HUDEP-2 (cell line): ENCODE data around the gene CRISPLD2.

Source experiments
- DNase-seq, 76 experiments: peaks; one replicate each; lab custom pipeline; 2025; ENCODE audit not compliant: unreplicated experiment in 76 of 76; lab: John Stamatoyannopoulos, UW

CRISPLD2 gene, protein sequence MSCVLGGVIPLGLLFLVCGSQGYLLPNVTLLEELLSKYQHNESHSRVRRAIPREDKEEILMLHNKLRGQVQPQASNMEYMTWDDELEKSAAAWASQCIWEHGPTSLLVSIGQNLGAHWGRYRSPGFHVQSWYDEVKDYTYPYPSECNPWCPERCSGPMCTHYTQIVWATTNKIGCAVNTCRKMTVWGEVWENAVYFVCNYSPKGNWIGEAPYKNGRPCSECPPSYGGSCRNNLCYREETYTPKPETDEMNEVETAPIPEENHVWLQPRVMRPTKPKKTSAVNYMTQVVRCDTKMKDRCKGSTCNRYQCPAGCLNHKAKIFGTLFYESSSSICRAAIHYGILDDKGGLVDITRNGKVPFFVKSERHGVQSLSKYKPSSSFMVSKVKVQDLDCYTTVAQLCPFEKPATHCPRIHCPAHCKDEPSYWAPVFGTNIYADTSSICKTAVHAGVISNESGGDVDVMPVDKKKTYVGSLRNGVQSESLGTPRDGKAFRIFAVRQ

DNA sequence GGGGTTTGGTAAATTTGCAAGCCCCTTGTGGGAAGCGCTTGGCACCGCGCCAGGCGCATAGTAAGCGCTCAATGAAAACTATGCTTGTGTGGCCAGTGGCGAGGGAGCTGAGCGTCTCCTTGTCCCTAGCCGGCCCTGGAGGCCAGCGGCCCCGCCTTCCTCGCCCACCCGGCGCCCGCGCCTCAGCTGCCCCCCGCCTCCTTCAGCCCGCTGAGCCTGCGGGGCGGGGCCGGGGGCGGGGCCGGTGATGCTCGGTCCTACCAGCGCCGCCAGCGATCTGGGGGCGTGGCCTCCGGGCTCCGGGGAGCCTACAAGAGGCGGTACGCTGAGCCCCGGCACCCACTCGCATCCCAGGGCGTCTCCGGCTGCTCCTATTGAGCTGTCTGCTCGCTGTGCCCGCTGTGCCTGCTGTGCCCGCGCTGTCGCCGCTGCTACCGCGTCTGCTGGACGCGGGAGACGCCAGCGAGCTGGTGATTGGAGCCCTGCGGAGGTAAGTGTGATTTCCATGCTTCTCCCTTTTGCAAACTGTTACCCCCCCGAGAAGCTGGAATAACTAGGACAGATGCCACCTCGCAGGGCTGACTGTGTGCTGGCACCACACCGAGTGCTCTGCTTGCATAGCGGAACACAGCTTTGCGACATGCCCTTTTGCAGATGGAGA, at the start of gene CRISPLD2:
Gene CRISPLD2, plus strand, starts transcription at position 342 of the 661 bp plus-strand sequence. CDS start 18,511 bp downstream, outside the sequence.
- DNase-seq: peak in 71 of 76 experiments; percentile 2 to 87 (median 60)

- DNase-seq: no peak
Observed at GRCh38 chr16:84773312-84773711, 46.5 kb upstream of the CRISPLD2 start.

- no peak for DNase-seq
Observed at GRCh38 chr16:84774810-84775209, 45.0 kb upstream of the CRISPLD2 start.

- no peak for DNase-seq
Observed at GRCh38 chr16:84775262-84775810, 44.4 kb upstream of the CRISPLD2 start.

GRCh38 chr16:84777435-84777834, 42.4 kb upstream of the CRISPLD2 start:
- DNase-seq: no peak

GRCh38 chr16:84778720-84779119, 41.1 kb upstream of the CRISPLD2 start:
- no peak for DNase-seq

DNA sequence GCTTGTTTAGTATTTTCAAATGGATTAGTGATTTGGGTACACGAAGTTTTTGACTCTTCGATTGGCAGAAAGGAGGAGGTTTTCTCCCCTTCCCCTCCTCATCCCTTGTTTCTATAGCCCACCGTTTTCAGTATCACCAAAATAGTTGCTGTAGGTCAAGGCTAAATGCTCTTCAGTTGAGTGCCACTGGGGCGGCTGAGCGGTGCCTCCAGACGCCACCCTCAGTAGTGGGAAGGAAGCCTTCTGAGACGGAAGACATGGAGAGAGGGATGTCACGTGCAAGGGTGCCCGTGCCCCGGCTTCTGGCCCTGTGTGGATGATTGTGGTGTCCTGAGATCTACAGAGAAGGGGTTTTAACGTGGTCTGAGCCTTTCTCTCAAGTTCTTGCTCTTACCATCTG, 39.7 kb upstream of the CRISPLD2 start:
- no peak for DNase-seq

- no peak for DNase-seq
Observed at GRCh38 chr16:84780544-84781376, 39.0 kb upstream of the CRISPLD2 start.

GRCh38 chr16:84782846-84783245, 36.9 kb upstream of the CRISPLD2 start:
- DNase-seq: no peak

DNA sequence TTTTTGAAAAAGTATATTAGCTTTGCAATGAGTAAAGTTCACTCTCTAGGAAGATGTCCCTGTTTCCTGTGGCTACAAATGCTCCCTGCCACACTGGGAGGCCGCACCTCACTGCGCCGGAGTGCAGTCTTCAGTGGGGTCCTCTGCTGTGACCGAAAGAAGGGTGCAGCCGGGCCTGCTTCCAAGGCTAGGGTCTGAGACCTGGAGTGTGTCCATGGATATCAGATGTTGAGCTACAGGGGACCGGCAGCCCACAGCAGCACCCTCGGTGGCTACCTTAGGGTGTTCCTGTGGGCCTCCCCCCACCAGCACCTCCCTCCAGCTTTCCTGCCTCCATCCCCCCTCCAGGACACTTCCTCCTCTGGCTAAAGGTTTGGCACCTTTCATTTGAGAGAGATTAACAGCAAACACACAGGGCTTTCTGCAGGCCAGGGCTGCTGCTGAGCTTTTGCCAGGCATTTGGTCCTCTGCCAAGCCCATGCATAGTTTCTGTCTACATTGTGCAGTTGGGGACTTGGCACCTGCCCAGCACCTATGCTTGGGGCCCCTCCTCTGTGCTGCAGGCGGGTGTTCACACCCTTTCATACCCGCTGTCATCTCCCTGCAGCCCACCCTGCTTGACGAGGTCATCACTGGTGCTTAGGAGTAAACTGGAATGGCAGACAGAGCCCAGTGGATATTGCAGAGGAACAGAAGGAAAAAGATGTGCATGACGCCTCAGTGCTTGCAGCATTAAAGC, 33.8 kb upstream of the CRISPLD2 start:
- peak in 25 of 76 experiments; percentile 3 to 30 (median 12) for DNase-seq

GRCh38 chr16:84786605-84787262, 33.1 kb upstream of the CRISPLD2 start:
- DNase-seq: no peak

GRCh38 chr16:84787263-84787622, 32.5 kb upstream of the CRISPLD2 start:
- no peak for DNase-seq

- DNase-seq: no peak
Observed at GRCh38 chr16:84788920-84789391, 30.8 kb upstream of the CRISPLD2 start.

- no peak for DNase-seq
Observed at GRCh38 chr16:84789431-84789830, 30.4 kb upstream of the CRISPLD2 start.

DNA sequence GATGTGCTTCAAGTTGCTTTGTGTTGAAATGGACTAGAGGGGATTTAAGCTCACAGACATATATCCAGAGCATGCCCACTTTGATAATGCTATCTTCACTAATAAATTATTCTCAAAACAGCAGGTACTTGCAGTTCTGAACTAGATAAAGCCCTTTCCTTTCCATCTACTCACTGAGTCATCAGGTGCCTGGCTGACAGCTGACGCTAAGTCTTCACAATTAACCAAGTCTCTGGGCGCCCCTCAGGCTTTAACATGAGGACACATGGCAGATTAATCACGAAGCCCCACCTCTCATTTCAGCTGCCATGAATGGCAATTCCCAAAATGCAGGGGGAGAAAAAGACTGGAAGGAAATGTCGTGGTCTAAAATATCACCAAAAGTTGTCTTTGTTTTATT, 29.5 kb upstream of the CRISPLD2 start:
- no peak for DNase-seq

DNA sequence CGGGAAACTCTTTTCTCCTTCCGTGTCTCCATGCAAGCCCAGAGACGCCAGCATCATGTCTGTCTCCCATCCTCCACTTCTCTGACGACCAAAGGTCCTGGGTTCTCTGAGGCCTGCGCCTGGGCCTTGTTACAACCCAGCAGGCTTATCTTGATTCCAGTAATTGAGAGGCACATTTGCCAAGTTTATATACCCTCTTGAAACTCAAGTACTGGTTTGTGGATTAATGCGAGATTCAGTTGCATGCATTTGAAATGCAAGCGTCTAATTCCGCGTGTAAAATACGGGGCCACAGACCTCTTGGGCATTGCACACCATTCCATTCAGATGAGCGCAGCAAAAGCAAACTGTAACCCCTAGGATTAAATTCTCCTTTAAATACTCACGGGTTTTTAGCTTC, 28.7 kb upstream of the CRISPLD2 start:
- DNase-seq: no peak

DNA sequence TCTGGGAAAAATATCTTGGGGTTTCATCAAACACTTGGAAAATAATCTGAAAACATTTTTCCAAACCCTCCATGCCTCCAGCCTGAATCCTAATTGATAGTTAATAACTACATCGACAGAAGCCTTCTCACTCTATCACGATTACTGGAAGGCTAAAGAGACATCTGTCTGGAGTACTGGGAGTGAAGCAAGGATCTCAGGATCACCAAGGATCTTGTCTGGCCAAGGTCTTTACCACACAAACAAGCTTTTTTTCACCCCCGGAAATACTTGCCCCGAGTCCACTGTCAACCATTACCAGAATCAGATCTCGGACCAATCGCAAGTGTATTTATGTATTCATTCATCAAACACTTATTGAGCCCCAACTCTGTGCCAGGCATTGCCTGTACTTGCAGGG, 28.3 kb upstream of the CRISPLD2 start:
- DNase-seq: no peak

DNA sequence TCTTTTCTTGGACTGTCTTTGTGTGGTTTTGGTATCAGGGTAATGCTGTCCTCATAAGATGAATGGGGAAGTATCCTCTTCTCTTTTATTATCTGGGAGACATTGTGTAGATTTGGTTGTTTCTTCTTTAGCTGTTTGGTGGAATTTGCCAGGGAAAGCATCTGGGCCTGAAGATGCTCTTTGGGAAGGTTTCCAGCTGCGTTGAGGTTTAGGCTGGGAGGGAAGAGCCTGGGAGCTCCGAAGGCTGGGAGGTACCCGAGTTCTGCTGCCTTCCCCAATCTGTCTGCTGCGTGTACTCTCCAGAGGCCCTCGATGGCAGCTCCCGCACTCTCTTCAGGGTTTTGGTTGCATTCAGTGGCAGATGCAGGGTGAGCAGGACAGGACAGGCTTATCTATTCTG, 25.6 kb upstream of the CRISPLD2 start:
- DNase-seq: no peak

GRCh38 chr16:84794626-84795025, 25.2 kb upstream of the CRISPLD2 start:
- no peak for DNase-seq
